Effector memory CD8-positive, alpha-beta T cell (primary cell): Measurements from ENCODE around the gene BPIFB4.
"Not testable (repeated sequence)": the region's sequence is repeated elsewhere in the genome, so short reads cannot be mapped to it uniquely, and the experiment has no call there.

Experiments
- ATAC-seq: fragments of 150-1000 bp; cut with Tn5 transposase; replicated peaks from 2 replicates; pipeline ENCODE4 v1.10.0; 2021; ENCODE audit warnings: mild to moderate bottlenecking, moderate library complexity
- DNase-seq, 3 experiments: peaks; one replicate each; pipeline ENCODE4 v3.0.0; 2021
- H3K27ac Mint-ChIP-seq, 2 donors: one replicate each; pipeline ENCODE4 v1.8.0; 2022; ENCODE audit warnings: mild to moderate bottlenecking in 2 of 2, mixed read lengths in 2 of 2, moderate library complexity in 2 of 2
- H3K27me3 Mint-ChIP-seq, 2 donors: one replicate each; pipeline ENCODE4 v1.8.0; 2022; ENCODE audit warnings: mixed read lengths in 2 of 2
- H3K36me3 Mint-ChIP-seq: one replicate; pipeline ENCODE4 v1.8.0; 2022; ENCODE audit warnings: mild to moderate bottlenecking, moderate library complexity, mixed read lengths; ENCODE audit not compliant: insufficient read depth
- H3K4me1 Mint-ChIP-seq, 2 donors: one replicate each; pipeline ENCODE4 v1.8.0; 2022; ENCODE audit warnings: low read depth in 2 of 2, mixed read lengths in 2 of 2
- H3K4me3 Mint-ChIP-seq, 2 donors: one replicate each; pipeline ENCODE4 v1.8.0; 2022; ENCODE audit warnings: mild to moderate bottlenecking in 2 of 2, mixed read lengths in 2 of 2, moderate library complexity in 2 of 2
- H3K9me3 Mint-ChIP-seq, 2 donors: one replicate each; pipeline ENCODE4 v1.8.0; 2022; ENCODE audit warnings: mixed read lengths in 2 of 2

BPIFB4 gene

GRCh38 chr20:33104336-33104735 lies 24.9 kb downstream of the BPIFB4 start:
- H3K27ac Mint-ChIP-seq = no peak overlapping the region
- peaks cover 5 to 24% of the 10 kb centered on the region in 2 donors for H3K27me3 Mint-ChIP-seq
- no peaks in the 10 kb centered on the region for H3K36me3 Mint-ChIP-seq
- H3K4me3 Mint-ChIP-seq = no peak overlapping the region
- ATAC-seq = no peak
- no peak for DNase-seq
- no peaks in the 10 kb centered on the region for H3K4me1 Mint-ChIP-seq
- no peaks in the 10 kb centered on the region for H3K9me3 Mint-ChIP-seq

GRCh38 chr20:33105316-33105924 lies 26.0 kb downstream of the BPIFB4 start:
- Mint-ChIP-seq H3K9me3 (no peaks in the 10 kb centered on the region), H3K27ac (no peak overlapping the region)
- ATAC-seq = no peak

DNA sequence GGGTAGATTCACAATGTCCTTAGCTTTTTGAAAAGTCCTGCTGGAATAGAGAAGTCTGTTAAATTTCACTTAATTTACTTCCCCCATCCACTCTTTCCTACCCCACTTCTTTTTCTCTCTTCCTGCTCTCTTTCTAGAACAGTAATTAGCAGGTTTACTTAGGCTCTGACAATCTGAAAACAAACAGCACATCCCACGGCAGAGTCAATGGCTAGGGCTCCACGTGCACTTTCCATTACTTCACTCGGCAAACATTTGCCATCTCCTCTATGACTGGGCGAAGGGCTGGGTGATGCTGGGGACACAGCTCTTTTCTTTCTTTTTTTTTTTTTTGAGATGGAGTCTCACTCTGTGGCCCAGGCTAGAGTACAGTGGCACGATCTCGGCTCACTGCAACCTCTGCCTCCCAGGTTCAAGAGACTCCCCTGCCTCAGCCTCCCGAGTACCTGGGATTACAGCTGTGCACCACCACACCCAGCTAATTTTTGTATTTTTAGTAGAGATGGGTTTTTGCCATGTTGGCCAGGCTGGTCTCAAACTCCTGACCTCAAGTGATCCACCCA lies 26.7 kb downstream of the BPIFB4 start:
- H3K4me1 Mint-ChIP-seq, DNase-seq, H3K27ac Mint-ChIP-seq, H3K9me3 Mint-ChIP-seq, H3K36me3 Mint-ChIP-seq, ATAC-seq, H3K4me3 Mint-ChIP-seq: not testable (repeated sequence)
- peaks cover 5 to 17% of the 10 kb centered on the region in 2 donors for H3K27me3 Mint-ChIP-seq

More at GRCh38 chr20:33105316-33105924, 26.0 kb downstream of the BPIFB4 start:
- no peaks in the 10 kb centered on the region for H3K4me1 Mint-ChIP-seq
- no peak for DNase-seq
- peaks cover 5 to 17% of the 10 kb centered on the region in 2 donors for H3K27me3 Mint-ChIP-seq
- no peaks in the 10 kb centered on the region for H3K36me3 Mint-ChIP-seq
- H3K4me3 Mint-ChIP-seq = no peak overlapping the region

DNA sequence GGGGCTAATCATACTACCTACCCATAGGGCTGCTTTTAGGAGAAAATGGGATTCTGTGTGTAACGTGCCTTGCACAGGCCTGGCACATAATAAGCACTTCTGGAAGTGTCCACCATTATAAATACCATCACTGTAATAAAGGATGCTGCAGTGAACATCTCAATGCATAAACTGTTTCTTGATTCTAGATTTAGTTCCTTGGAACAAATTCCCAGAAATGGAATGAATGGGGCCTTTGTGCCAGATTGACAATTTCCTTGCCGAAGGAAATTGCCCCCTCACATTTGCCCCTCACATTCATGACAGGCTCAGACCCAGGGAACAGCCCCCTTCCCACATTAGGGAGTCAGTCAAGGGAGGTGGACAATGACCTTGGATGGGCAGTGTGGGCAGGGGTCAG lies 29.2 kb downstream of the BPIFB4 start:
- no peak overlapping the region for H3K27ac Mint-ChIP-seq
- H3K4me3 Mint-ChIP-seq = no peak overlapping the region
- H3K27me3 Mint-ChIP-seq = peaks cover 0 to 10% of the 10 kb centered on the region in 2 donors
- no peaks in the 10 kb centered on the region for H3K9me3 Mint-ChIP-seq
- H3K36me3 Mint-ChIP-seq = peaks cover 2% of the 10 kb centered on the region
- H3K4me1 Mint-ChIP-seq = no peaks in the 10 kb centered on the region
- ATAC-seq (no peak), DNase-seq (no peak)

- Mint-ChIP-seq H3K9me3 (no peaks in the 10 kb centered on the region), H3K36me3 (peaks cover 2% of the 10 kb centered on the region), H3K27ac (no peak overlapping the region), H3K4me1 (no peaks in the 10 kb centered on the region), H3K4me3 (no peak overlapping the region), H3K27me3 (peaks cover 10 to 24% of the 10 kb centered on the region in 2 donors)
- no peak for ATAC-seq
- DNase-seq = no peak
These were observed 30.8 kb downstream of the BPIFB4 start for GRCh38 chr20:33110147-33110825.

- ATAC-seq = no peak
- H3K9me3 Mint-ChIP-seq = no peaks in the 10 kb centered on the region
These were observed 31.9 kb downstream of the BPIFB4 start for GRCh38 chr20:33111306-33111705.

GRCh38 chr20:33112547-33113386 lies 33.3 kb downstream of the BPIFB4 start:
- Mint-ChIP-seq H3K27ac (no peak overlapping the region), H3K36me3 (peaks cover 2% of the 10 kb centered on the region), H3K9me3 (no peaks in the 10 kb centered on the region), H3K27me3 (peaks cover 10 to 24% of the 10 kb centered on the region in 2 donors), H3K4me1 (no peaks in the 10 kb centered on the region), H3K4me3 (no peak overlapping the region)
- DNase-seq = no peak
- ATAC-seq = no peak

More at GRCh38 chr20:33111306-33111705, 31.9 kb downstream of the BPIFB4 start:
- H3K4me3 Mint-ChIP-seq = no peak overlapping the region
- no peak overlapping the region for H3K27ac Mint-ChIP-seq
- DNase-seq = no peak
- peaks cover 2% of the 10 kb centered on the region for H3K36me3 Mint-ChIP-seq
- no peaks in the 10 kb centered on the region for H3K4me1 Mint-ChIP-seq
- peaks cover 10 to 24% of the 10 kb centered on the region in 2 donors for H3K27me3 Mint-ChIP-seq

DNA sequence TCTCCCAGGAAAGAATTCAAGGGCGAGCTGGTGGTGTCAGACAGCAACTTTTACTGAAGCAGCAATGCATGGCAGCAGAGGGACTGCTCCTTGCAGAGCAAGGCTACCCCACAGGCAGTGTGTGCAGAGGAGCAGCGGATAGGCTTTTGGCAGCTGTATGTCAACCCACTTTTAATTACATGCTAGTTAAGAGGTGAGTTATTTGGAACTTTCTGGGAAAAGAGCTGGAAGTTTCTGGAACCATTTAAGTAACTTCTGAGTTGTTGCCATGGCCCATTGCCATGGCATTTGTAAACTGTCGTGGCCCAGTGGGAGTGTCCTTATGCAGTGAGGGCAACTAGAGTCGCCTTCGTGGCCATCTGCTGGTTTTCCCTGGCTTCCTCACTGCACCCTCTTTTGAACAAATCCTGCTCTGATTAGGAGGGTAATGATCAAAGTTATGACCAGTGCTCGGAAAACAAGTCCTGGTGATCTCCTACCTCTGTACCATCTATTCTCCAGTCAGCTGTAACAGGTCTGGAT lies 34.0 kb downstream of the BPIFB4 start:
- ATAC-seq = no peak
- H3K36me3 Mint-ChIP-seq = peaks cover 2% of the 10 kb centered on the region
- peaks cover 10 to 24% of the 10 kb centered on the region in 2 donors for H3K27me3 Mint-ChIP-seq
- H3K9me3 Mint-ChIP-seq = no peaks in the 10 kb centered on the region
- no peak overlapping the region for H3K4me3 Mint-ChIP-seq
- H3K4me1 Mint-ChIP-seq = no peaks in the 10 kb centered on the region
- no peak for DNase-seq
- no peak overlapping the region for H3K27ac Mint-ChIP-seq

- not testable (repeated sequence) for H3K27ac Mint-ChIP-seq, ATAC-seq, H3K9me3 Mint-ChIP-seq, H3K4me1 Mint-ChIP-seq, H3K4me3 Mint-ChIP-seq, DNase-seq, H3K36me3 Mint-ChIP-seq
- H3K27me3 Mint-ChIP-seq = peaks cover 10 to 24% of the 10 kb centered on the region in 2 donors
These were observed 36.1 kb downstream of the BPIFB4 start for GRCh38 chr20:33115501-33115900.

- Mint-ChIP-seq H3K4me1 (peaks cover 0 to 3% of the 10 kb centered on the region in 2 donors), H3K27ac (no peak overlapping the region), H3K4me3 (no peak overlapping the region), H3K27me3 (peaks cover 19 to 32% of the 10 kb centered on the region in 2 donors), H3K36me3 (no peaks in the 10 kb centered on the region), H3K9me3 (no peaks in the 10 kb centered on the region)
- ATAC-seq = no peak
- no peak for DNase-seq
These were observed 40.6 kb downstream of the BPIFB4 start for GRCh38 chr20:33119725-33120720.

DNA sequence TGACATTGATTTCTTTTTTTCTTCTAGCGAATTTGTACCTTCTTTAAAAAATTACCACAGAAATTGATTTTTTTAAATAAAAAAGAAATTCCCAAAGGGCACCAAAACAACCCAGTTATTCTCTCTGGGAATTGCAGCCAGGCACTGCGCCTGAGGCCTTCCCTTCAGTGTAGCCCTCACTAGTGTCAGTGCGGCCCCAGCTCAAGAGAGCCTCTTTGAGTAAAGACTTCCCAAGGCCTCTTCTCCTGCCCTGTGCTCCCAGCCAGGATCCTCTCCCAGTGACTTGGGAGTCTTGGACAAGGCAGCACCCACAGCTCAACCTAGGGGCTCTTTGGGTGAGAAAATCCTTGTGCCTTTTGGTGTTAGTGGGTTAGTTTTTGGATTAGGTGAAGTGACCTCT lies 41.5 kb downstream of the BPIFB4 start:
- Mint-ChIP-seq H3K4me3 (no peak overlapping the region), H3K9me3 (no peaks in the 10 kb centered on the region), H3K4me1 (peaks cover 0 to 3% of the 10 kb centered on the region in 2 donors), H3K36me3 (no peaks in the 10 kb centered on the region), H3K27ac (no peak overlapping the region), H3K27me3 (peaks cover 27 to 41% of the 10 kb centered on the region in 2 donors)
- ATAC-seq (no peak), DNase-seq (no peak)

- H3K4me1 Mint-ChIP-seq, H3K4me3 Mint-ChIP-seq, DNase-seq, ATAC-seq, H3K9me3 Mint-ChIP-seq, H3K27ac Mint-ChIP-seq, H3K36me3 Mint-ChIP-seq: not testable (repeated sequence)
- H3K27me3 Mint-ChIP-seq = peaks cover 30 to 50% of the 10 kb centered on the region in 2 donors
These were observed 42.9 kb downstream of the BPIFB4 start for GRCh38 chr20:33122297-33122696.
